ENCODE measurements around the gene MEPCE.

DNA sequence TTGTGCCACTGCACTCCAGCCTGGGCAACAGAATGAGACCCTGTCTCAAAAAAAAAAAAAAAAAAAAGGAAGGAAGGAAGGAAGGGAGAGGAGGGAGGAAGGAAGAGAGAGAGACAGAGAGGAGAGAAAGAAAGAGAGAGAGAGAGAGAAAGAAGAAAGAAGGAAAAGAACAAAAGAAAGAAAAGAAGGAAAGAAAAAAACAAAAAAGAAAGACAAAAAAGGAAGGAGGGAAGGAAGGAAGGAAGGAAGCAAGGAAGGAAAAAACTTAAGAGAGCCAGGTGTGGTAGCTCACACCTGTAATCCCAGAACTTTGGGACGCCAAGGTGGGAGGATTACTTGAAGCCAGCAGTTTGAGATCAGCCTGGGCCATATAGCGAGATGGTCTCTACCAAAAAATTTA lies 35.2 kb downstream of the MEPCE start:
- TF ChIP-seq, protein P1, sequence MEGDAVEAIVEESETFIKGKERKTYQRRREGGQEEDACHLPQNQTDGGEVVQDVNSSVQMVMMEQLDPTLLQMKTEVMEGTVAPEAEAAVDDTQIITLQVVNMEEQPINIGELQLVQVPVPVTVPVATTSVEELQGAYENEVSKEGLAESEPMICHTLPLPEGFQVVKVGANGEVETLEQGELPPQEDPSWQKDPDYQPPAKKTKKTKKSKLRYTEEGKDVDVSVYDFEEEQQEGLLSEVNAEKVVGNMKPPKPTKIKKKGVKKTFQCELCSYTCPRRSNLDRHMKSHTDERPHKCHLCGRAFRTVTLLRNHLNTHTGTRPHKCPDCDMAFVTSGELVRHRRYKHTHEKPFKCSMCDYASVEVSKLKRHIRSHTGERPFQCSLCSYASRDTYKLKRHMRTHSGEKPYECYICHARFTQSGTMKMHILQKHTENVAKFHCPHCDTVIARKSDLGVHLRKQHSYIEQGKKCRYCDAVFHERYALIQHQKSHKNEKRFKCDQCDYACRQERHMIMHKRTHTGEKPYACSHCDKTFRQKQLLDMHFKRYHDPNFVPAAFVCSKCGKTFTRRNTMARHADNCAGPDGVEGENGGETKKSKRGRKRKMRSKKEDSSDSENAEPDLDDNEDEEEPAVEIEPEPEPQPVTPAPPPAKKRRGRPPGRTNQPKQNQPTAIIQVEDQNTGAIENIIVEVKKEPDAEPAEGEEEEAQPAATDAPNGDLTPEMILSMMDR (IDR thresholded peaks at IDR 0.05; ENCODE audit: low read depth, low read length, missing input control), result no peak
- TF ChIP-seq GABPA (IDR thresholded peaks at IDR 0.05 in 1 of 2, conservative IDR thresholded peaks at IDR 0.05 in 1 of 2), result no peak
- no peak for TF ChIP-seq SP1 (IDR thresholded peaks at IDR 0.05)
- TF ChIP-seq, protein P2, sequence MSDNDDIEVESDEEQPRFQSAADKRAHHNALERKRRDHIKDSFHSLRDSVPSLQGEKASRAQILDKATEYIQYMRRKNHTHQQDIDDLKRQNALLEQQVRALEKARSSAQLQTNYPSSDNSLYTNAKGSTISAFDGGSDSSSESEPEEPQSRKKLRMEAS (IDR thresholded peaks at IDR 0.05), result no peak
- no peak for TF ChIP-seq RXRA (IDR thresholded peaks at IDR 0.05)
- TF ChIP-seq, protein P3, sequence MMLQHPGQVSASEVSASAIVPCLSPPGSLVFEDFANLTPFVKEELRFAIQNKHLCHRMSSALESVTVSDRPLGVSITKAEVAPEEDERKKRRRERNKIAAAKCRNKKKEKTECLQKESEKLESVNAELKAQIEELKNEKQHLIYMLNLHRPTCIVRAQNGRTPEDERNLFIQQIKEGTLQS (IDR thresholded peaks at IDR 0.05), result no peak
- TF ChIP-seq, protein P4, sequence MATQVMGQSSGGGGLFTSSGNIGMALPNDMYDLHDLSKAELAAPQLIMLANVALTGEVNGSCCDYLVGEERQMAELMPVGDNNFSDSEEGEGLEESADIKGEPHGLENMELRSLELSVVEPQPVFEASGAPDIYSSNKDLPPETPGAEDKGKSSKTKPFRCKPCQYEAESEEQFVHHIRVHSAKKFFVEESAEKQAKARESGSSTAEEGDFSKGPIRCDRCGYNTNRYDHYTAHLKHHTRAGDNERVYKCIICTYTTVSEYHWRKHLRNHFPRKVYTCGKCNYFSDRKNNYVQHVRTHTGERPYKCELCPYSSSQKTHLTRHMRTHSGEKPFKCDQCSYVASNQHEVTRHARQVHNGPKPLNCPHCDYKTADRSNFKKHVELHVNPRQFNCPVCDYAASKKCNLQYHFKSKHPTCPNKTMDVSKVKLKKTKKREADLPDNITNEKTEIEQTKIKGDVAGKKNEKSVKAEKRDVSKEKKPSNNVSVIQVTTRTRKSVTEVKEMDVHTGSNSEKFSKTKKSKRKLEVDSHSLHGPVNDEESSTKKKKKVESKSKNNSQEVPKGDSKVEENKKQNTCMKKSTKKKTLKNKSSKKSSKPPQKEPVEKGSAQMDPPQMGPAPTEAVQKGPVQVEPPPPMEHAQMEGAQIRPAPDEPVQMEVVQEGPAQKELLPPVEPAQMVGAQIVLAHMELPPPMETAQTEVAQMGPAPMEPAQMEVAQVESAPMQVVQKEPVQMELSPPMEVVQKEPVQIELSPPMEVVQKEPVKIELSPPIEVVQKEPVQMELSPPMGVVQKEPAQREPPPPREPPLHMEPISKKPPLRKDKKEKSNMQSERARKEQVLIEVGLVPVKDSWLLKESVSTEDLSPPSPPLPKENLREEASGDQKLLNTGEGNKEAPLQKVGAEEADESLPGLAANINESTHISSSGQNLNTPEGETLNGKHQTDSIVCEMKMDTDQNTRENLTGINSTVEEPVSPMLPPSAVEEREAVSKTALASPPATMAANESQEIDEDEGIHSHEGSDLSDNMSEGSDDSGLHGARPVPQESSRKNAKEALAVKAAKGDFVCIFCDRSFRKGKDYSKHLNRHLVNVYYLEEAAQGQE (IDR thresholded peaks at IDR 0.05), result no peak
- TF ChIP-seq, protein P5, sequence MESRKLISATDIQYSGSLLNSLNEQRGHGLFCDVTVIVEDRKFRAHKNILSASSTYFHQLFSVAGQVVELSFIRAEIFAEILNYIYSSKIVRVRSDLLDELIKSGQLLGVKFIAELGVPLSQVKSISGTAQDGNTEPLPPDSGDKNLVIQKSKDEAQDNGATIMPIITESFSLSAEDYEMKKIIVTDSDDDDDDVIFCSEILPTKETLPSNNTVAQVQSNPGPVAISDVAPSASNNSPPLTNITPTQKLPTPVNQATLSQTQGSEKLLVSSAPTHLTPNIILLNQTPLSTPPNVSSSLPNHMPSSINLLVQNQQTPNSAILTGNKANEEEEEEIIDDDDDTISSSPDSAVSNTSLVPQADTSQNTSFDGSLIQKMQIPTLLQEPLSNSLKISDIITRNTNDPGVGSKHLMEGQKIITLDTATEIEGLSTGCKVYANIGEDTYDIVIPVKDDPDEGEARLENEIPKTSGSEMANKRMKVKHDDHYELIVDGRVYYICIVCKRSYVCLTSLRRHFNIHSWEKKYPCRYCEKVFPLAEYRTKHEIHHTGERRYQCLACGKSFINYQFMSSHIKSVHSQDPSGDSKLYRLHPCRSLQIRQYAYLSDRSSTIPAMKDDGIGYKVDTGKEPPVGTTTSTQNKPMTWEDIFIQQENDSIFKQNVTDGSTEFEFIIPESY (IDR thresholded peaks at IDR 0.05), result no peak
- TF ChIP-seq JUND (IDR thresholded peaks at IDR 0.05), result no peak
- TF ChIP-seq HNF4G (IDR thresholded peaks at IDR 0.05), result no peak
- no peak for TF ChIP-seq FOXA1 (IDR thresholded peaks at IDR 0.05)
- no peak for TF ChIP-seq YY1 (IDR thresholded peaks at IDR 0.05)
- no peak for TF ChIP-seq EGR1 (IDR thresholded peaks at IDR 0.05; ENCODE audit: low read depth in 2 of 2)
- no peak for TF ChIP-seq TAF1 (conservative IDR thresholded peaks at IDR 0.05)
